PFSK-1 (cell line): ENCODE results near the gene EEF1AKMT4.

Experiments used
- FOXP2 ChIP-seq: optimal IDR thresholded peaks from 2 replicates; pipeline ENCODE3; 2011; ENCODE audit warnings: borderline replicate concordance, control low read depth, inconsistent platforms; ENCODE audit not compliant: insufficient read depth; ENCODE audit errors: extremely low read length, extremely low read depth
- POLR2AphosphoS5 ChIP-seq: IDR thresholded peaks from 2 replicates; pipeline ENCODE4 v1.6.1; 2012; ENCODE audit warnings: low read depth, mild to moderate bottlenecking, control low read depth, low read length, moderate library complexity
- SIN3A ChIP-seq: IDR thresholded peaks from 2 replicates; pipeline ENCODE4 v1.6.1; 2012; ENCODE audit warnings: mild to moderate bottlenecking, low read length, moderate library complexity, borderline replicate concordance; ENCODE audit not compliant: insufficient read depth
- TAF1 ChIP-seq: IDR thresholded peaks from 2 replicates; pipeline ENCODE4 v1.6.1; 2012; ENCODE audit warnings: low read length, control low read depth, borderline replicate concordance; ENCODE audit not compliant: insufficient read depth
- TF ChIP-seq, protein P1 (sequence below), 2 experiments: IDR thresholded peaks; 2 replicates each; pipeline versions ENCODE4 v1.6.1 to v1.8.0; 2011 to 2012; ENCODE audit warnings: low read depth in 2 of 2, low read length in 2 of 2, control low read depth in 1 of 2, inconsistent platforms in 1 of 2, mild to moderate bottlenecking in 1 of 2, moderate library complexity in 1 of 2; ENCODE audit not compliant: insufficient read depth in 1 of 2

EEF1AKMT4 gene

DNA sequence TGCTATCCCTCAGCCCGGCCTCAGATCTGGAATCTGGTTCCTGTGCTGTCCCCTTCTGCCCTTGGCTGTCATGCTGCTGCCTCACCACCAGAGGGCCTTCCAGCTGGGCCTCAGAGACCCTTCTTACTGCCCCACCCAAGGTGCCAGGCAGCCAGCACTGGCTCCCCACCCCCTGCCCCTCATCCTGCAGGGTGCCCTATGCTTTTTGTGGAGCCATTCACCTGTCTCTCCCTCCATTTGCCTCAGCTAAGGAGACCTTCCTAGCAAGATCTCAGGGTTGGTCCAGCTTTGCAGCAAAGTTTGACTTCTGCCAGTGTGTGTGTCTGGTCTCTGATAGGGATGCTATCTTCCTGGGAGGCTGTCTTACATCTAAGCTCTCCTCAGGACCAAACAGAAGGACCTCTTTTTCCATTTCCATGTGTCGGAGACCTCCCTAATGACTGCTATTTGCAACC, 22.0 kb upstream of the EEF1AKMT4 start:
- TF ChIP-seq POLR2AphosphoS5, result no peak
- TF ChIP-seq, protein P1, sequence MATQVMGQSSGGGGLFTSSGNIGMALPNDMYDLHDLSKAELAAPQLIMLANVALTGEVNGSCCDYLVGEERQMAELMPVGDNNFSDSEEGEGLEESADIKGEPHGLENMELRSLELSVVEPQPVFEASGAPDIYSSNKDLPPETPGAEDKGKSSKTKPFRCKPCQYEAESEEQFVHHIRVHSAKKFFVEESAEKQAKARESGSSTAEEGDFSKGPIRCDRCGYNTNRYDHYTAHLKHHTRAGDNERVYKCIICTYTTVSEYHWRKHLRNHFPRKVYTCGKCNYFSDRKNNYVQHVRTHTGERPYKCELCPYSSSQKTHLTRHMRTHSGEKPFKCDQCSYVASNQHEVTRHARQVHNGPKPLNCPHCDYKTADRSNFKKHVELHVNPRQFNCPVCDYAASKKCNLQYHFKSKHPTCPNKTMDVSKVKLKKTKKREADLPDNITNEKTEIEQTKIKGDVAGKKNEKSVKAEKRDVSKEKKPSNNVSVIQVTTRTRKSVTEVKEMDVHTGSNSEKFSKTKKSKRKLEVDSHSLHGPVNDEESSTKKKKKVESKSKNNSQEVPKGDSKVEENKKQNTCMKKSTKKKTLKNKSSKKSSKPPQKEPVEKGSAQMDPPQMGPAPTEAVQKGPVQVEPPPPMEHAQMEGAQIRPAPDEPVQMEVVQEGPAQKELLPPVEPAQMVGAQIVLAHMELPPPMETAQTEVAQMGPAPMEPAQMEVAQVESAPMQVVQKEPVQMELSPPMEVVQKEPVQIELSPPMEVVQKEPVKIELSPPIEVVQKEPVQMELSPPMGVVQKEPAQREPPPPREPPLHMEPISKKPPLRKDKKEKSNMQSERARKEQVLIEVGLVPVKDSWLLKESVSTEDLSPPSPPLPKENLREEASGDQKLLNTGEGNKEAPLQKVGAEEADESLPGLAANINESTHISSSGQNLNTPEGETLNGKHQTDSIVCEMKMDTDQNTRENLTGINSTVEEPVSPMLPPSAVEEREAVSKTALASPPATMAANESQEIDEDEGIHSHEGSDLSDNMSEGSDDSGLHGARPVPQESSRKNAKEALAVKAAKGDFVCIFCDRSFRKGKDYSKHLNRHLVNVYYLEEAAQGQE (IDR thresholded peaks at IDR 0.05; ENCODE audit: insufficient read depth in 1 of 2, low read depth in 2 of 2, low read length in 2 of 2), result no peak
- no peak for TF ChIP-seq FOXP2
- TF ChIP-seq SIN3A, result no peak
- no peak for TF ChIP-seq TAF1

DNA sequence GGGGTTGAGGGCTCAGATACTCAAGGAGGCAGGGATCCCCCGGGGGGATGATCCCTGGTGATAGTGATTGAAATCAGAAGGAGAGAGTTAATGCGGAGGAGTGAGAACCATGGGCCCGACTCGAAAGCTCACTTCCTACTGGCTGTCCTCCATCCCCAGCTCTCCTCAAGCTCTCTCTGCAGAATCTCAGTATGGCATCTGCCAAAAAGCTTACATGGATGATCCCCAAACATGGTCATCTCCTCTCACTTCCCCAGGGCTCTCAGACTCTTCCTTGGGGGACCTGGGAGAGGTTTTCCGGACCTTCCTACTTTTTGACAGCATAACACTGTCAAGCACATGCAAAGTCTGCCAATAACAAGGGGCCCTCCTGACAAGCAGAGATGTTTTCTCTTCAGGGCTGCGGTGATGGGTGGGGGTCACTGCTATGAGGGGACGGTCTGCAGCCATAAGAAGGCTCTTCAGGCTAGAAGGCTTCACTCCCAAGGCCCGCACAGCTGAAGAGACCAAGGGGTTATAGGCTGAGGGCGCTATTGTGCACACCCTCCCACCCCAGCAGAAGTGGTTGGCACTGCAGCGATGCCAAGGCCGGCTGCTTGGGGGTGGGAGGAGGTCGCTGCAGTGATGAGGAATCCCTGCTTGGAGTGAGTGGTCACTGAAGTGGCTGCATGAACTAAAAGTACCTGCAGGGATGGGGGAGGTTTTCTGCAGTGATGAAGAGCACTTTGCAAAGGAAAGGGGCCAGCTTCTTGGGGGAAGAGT, 20.9 kb upstream of the EEF1AKMT4 start:
- TF ChIP-seq TAF1 (no peak), SIN3A (no peak), FOXP2 (no peak), POLR2AphosphoS5 (no peak)
- TF ChIP-seq, protein P1 (IDR thresholded peaks at IDR 0.05; ENCODE audit: insufficient read depth in 1 of 2, low read depth in 2 of 2, low read length in 2 of 2), result no peak

DNA sequence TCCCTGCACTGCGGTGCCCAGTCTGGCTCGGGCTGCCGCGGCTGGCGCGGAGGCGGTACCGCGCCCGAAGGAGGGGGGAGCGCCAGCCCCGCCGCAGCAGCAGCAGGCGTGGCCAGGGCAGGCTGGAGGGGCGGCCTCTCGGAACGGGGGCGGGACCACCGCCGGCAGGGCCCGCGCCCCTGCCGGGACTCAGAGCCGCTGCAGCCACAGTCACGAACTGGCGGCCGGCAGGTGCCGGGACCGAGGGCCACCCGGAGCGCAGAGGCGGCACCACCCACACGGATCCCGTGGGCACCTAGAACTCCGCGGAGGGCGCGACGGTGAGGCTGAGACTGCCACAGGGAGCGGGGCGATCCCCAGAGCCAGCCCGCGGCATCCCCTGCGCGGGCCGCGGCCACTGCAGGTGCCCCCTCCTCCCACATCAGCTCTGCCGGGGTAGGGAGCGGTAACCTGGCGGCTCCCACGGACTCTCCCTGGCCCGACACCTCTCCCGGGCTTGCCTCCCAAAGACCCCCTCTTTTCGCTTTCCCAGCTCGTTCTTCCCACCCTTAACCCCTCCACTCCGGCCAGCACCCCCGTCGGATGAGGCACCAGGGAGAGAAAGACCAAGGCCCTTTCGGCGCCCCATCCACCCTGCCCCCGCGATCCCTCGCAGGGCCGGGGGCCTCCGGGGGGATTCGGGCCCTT, 19.9 kb upstream of the EEF1AKMT4 start, which contains the start of gene VWA5B2:
Gene VWA5B2, plus strand, starts transcription at position 192 of the 687 bp plus-strand sequence. CDS start 944 bp downstream, outside the sequence.
- TF ChIP-seq POLR2AphosphoS5 (no peak), SIN3A (no peak), FOXP2 (no peak)
- TF ChIP-seq, protein P1 (IDR thresholded peaks at IDR 0.05; ENCODE audit: insufficient read depth in 1 of 2, low read depth in 2 of 2, low read length in 2 of 2), result no peak

DNA sequence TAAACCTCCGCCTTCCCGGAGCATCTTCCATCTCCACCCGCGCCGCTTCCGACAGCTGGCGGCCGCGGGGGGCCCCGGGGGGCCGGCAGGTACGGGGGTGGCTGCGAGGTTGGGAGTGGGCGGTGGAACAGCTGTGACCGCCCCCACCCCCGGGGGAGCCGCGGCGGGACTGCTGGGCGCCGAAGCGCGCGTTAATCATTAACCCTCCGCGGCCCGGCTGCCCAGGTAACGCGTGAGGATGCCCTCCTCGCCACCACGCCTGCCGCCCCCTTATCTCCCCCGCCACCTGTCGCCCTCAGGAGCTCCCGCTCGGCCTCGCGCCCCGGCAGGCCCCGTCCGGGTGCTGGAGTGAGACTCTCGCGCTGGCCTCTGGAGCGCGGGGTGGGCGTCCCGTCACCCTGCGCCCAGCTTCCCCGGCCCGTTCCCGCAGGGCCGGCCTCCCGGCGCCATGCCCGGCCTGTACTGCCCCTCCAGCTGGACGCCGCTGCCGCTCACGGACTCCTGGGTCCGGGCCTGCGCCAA, 19.3 kb upstream of the EEF1AKMT4 start:
- TF ChIP-seq POLR2AphosphoS5, result no peak
- TF ChIP-seq SIN3A, result no peak
- TF ChIP-seq TAF1, result no peak
- no peak for TF ChIP-seq FOXP2
- TF ChIP-seq, protein P1 (IDR thresholded peaks at IDR 0.05; ENCODE audit: insufficient read depth in 1 of 2, low read depth in 2 of 2, low read length in 2 of 2), result no peak
